GM21528 (cell line): Measurements from ENCODE around the gene SMIM35.

Experiments used
- ATAC-seq: cut with Tn5 transposase; IDR thresholded peaks from one replicate; pipeline ENCODE4 v1.9.1; 2021; ENCODE audit warnings: mild to moderate bottlenecking, moderate library complexity; ENCODE audit not compliant: unreplicated experiment, low FRiP score

The SMIM35 gene

GRCh38 chr11:118111019-118111743 is 24.4 kb upstream of the SMIM35 start:
- ATAC-seq, result no peak

- ATAC-seq, result no peak
These were observed 22.5 kb upstream of the SMIM35 start for GRCh38 chr11:118109231-118109630.

- no peak for ATAC-seq
These were observed 21.8 kb upstream of the SMIM35 start for GRCh38 chr11:118108513-118108912.

- no peak for ATAC-seq
These were observed 20.1 kb upstream of the SMIM35 start for GRCh38 chr11:118106789-118107335.

- no peak for ATAC-seq
These were observed 19.0 kb upstream of the SMIM35 start for GRCh38 chr11:118105657-118106305.

- no peak for ATAC-seq
These were observed 17.7 kb upstream of the SMIM35 start for GRCh38 chr11:118104491-118104890.

- no peak for ATAC-seq
These were observed 16.0 kb upstream of the SMIM35 start for GRCh38 chr11:118102721-118103261.

GRCh38 chr11:118100691-118101232 is 14.0 kb upstream of the SMIM35 start:
- no peak for ATAC-seq

- ATAC-seq, result no peak
These were observed 13.2 kb upstream of the SMIM35 start for GRCh38 chr11:118099838-118100556.

GRCh38 chr11:118098996-118099837 is 12.5 kb upstream of the SMIM35 start:
- ATAC-seq, result no peak

GRCh38 chr11:118095967-118096367 is 9.2 kb upstream of the SMIM35 start:
- no peak for ATAC-seq

- no peak for ATAC-seq
These were observed 8.7 kb upstream of the SMIM35 start for GRCh38 chr11:118095493-118095892.

GRCh38 chr11:118092907-118093571 is 6.3 kb upstream of the SMIM35 start:
- ATAC-seq, result no peak

GRCh38 chr11:118091690-118092089 is 4.9 kb upstream of the SMIM35 start:
- no peak for ATAC-seq

- no peak for ATAC-seq
These were observed 3.9 kb upstream of the SMIM35 start for GRCh38 chr11:118090545-118091162.

GRCh38 chr11:118088531-118088930 is 1.8 kb upstream of the SMIM35 start:
- no peak for ATAC-seq

GRCh38 chr11:118087931-118088330 is 1.2 kb upstream of the SMIM35 start:
- ATAC-seq, result no peak

GRCh38 chr11:118084656-118085055 is 2.1 kb downstream of the SMIM35 start:
- ATAC-seq, result no peak

GRCh38 chr11:118084247-118084646 is 2.5 kb downstream of the SMIM35 start:
- no peak for ATAC-seq
